ENCODE results near the gene NR5A1.

The NR5A1 gene

DNA sequence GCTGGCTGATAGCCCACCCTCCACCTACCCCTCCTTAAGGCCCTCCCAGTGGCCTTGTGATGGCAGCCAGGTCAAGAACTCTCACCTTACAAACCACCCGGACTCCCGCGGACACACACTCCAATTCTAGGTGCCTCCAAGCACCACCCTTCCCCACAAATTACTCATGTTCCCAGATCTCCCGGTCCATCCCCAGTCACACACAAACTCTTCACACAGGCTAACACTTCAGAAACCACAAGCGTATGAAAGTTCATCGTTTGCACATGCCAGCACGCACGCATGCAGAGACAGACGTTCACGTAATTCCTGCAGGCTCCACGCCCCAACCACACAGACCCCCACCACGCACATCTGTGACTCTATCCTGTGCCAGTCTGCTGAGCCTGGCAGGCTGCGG lies 18.0 kb downstream of the NR5A1 start:
- TF ChIP-seq, protein P1, sequence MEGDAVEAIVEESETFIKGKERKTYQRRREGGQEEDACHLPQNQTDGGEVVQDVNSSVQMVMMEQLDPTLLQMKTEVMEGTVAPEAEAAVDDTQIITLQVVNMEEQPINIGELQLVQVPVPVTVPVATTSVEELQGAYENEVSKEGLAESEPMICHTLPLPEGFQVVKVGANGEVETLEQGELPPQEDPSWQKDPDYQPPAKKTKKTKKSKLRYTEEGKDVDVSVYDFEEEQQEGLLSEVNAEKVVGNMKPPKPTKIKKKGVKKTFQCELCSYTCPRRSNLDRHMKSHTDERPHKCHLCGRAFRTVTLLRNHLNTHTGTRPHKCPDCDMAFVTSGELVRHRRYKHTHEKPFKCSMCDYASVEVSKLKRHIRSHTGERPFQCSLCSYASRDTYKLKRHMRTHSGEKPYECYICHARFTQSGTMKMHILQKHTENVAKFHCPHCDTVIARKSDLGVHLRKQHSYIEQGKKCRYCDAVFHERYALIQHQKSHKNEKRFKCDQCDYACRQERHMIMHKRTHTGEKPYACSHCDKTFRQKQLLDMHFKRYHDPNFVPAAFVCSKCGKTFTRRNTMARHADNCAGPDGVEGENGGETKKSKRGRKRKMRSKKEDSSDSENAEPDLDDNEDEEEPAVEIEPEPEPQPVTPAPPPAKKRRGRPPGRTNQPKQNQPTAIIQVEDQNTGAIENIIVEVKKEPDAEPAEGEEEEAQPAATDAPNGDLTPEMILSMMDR (conservative IDR thresholded peaks at IDR 0.05; ENCODE audit: low read depth, low read length): no peak
- no peak for DNase-seq (ENCODE audit: low read depth)
- no peak overlapping the region for H3K4me3 ChIP-seq (ENCODE audit: low read length)

DNA sequence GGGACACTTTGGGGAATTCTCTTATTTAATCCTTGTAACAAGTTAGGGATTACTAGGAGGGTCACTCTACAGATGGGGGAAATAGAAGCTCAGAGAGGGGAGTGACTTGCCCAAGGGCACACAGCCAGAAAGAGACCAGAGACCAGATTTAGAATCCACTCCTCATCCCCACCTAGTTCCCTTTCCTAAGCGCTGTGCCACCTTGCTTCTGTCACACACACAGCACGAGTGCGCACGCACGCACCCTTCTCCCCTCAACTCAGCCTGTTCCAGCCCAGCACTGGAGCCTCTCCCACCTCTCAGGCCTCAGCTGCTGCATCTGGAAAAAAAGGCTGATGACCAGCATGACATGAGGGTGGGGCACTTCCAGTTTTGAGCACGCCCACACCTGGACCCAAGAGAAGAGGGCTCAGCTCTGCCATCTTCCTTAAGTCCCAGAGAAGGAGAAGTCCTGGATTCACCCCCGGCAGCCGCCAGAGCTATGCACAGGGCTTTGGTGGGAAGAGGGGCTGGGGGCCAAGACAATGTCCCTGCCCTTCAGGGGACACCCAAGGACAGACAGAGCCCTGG lies 18.5 kb downstream of the NR5A1 start:
- DNase-seq (ENCODE audit: low read depth): no peak
- H3K4me3 ChIP-seq (ENCODE audit: low read length): no peak overlapping the region
- TF ChIP-seq, protein P1 (conservative IDR thresholded peaks at IDR 0.05; ENCODE audit: low read depth, low read length): no peak

DNA sequence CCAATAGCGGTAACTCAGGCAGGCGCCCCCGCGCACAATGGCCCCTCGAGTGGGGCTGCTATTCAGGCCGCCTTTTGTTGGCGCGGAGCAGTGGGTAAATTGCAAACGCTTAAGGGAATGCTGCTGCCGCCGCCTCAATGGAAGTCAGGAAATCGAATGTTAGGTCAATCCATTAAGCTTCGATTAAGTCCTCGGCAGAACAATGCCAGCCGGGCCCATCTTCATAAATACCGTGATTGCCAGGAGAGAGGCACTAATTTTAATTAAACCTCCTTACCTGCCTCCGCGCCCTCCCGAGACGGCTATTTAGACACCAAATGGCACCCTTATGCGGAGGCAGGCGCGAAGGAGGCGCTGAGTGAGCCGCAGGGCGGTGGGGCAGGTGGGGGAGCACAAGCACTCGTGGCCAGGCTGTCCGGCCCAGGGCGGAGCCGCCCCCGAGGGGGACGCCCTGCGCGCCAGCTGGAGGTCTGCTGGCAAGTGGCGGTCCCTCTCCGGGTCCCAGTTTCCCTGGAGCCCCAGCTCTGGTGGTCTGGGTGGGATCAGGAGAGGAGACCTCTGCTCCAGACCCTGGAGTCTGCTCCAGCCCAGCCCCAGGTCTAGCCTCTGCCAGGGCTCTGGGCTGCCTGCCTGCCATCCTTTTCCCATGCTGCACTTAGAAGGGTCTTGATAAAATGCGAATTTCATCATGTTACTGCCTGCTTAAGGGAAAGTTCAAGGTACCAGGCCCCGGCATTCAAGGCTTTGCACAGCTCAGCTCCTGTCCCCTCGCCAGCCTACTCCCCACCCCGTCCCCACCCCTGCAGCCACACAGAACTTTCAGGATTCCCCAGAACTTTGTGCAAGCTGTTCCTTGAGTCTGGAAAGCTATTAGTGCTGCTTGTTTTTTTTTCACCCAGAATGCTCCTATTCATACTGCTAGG lies 19.7 kb downstream of the NR5A1 start:
- H3K4me3 ChIP-seq (ENCODE audit: low read length): no peak overlapping the region
- TF ChIP-seq, protein P1 (conservative IDR thresholded peaks at IDR 0.05; ENCODE audit: low read depth, low read length): no peak
- DNase-seq (ENCODE audit: low read depth): no peak

DNA sequence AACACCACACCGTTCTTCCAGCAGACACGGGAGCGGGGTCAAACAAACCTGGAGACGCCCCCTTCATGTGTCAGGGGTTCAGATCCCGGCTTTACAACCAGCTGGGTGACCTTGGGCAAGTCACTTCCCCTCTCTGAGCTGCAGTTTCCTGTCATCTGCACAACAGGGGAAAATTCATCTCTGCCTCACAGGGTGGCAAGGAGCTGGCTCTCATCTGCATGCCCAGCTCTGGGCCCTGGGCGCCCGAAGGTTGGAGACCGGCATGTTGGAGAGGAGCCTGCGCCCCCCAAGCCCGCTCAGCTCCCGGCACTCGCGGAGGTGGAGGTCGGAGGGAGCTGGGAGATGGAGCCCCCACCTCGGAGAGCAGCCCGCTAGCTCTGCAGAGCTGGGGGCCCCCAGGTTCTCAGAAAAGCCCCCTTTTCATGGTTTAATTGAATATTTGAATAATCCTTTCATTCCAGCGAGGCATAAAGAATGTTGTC lies 20.4 kb downstream of the NR5A1 start:
- DNase-seq (ENCODE audit: low read depth): no peak
- H3K4me3 ChIP-seq (ENCODE audit: low read length): no peak overlapping the region
- TF ChIP-seq, protein P1 (conservative IDR thresholded peaks at IDR 0.05; ENCODE audit: low read depth, low read length): no peak

DNA sequence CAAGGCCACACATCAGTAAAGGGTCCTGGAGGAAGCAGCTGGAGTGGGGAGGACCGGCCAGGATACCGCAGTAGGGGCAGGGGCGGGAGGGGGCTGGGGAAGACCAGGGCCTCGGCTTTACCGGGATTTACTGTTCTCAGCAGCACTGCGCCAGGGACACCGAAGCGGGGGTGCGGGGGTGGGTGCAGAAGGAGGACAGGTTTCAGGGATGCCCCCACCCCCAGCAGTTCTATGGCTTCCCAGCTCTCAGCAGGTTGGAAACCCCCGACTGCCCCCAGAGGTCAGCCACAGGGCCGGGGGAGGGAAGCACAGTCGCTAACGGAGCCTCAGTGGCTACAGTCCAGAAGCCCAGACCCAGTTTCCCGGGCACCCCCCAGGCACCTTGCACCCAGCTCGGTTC lies 21.3 kb downstream of the NR5A1 start:
- TF ChIP-seq, protein P1 (conservative IDR thresholded peaks at IDR 0.05; ENCODE audit: low read depth, low read length): no peak
- no peak overlapping the region for H3K4me3 ChIP-seq (ENCODE audit: low read length)
- no peak for DNase-seq (ENCODE audit: low read depth)

DNA sequence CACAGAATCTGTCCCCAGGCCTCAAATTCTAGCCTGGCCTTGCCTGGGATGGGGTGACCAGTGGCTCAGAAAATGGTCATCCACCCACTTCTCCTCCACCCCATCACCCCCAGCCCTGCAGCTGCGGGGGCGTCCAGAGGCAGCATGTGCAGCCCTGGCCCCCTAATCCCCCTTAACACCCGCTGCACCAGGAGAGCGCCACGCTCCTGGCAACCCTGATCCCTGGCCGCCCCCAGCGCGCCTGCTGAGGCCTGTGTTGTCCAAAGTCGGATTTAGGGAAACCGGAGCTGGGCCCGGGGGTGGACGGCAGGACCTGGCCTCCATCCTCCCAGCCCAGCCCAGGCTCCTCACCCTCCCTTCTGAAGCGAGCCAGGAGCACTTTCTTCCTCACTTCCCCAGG lies 22.0 kb downstream of the NR5A1 start:
- TF ChIP-seq, protein P1 (conservative IDR thresholded peaks at IDR 0.05; ENCODE audit: low read depth, low read length): no peak
- H3K4me3 ChIP-seq (ENCODE audit: low read length): no peak overlapping the region
- no peak for DNase-seq (ENCODE audit: low read depth)

Measured in retinal pigment epithelial cell (primary cell).